ENCODE data around the gene MACROD2.

The MACROD2 gene

GRCh38 chr20:15937179-15937578, 1941.9 kb downstream of the MACROD2 start:
- Histone ChIP-seq H3K27me3 (no peaks in the 10 kb centered on the region), H3K9me3 (no peaks in the 10 kb centered on the region), H3K4me1 (ENCODE audit: control insufficient read depth in 1 of 2, insufficient read depth in 1 of 2, low read depth in 1 of 2, low read length in 1 of 2) (no peaks in the 10 kb centered on the region), H3K27ac (no peak overlapping the region), H3K36me3 (no peaks in the 10 kb centered on the region), H3K4me3 (ENCODE audit: low read depth in 1 of 2, low read length in 1 of 2) (no peak overlapping the region)
- TF ChIP-seq CTCF (IDR thresholded peaks at IDR 0.05) = no peak

DNA sequence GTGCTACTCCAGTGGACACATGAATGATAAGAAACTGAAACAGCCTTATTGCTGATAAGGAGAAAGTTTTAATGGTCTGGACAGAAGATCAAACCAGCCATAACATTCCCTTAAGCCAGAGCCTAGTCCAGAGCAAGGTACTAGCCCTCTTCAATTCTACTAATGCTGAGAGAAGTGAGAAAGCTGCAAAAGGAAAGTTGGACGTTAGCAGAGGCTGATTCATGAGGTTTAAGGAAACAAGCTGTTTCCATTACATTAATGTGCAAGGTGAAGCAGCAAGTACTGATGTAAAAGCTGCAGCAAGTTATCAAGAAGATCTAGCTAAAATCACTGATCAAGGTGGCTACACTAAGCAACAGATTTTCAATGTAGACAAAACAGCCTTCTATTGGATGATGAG, 1943.5 kb downstream of the MACROD2 start:
- Histone ChIP-seq H3K9me3 (no peaks in the 10 kb centered on the region), H3K27ac (no peak overlapping the region)
- no peak for TF ChIP-seq CTCF (IDR thresholded peaks at IDR 0.05)

DNA sequence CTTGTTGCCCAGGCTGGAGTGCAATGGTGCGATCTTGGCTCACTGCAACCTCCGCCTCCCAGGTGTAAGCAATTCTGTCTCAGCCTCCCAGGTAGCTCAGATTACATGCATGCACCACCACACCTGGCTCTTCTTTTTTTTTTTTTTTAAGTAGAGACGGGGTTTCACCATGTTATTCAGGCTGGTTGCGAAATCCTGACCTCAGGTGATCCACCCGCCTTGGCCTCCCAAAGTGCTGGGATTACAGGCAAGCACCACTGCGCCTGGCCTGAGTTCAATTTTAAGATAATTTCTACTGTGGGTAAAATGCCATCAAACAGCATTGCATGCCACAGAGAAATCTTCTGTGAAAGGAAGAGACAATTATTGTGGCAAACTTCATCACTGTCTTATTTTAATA, 1944.8 kb downstream of the MACROD2 start:
- no peaks in the 10 kb centered on the region for H3K36me3 ChIP-seq
- no peak overlapping the region for H3K4me3 ChIP-seq (ENCODE audit: low read depth in 1 of 2, low read length in 1 of 2)
- TF ChIP-seq CTCF (IDR thresholded peaks at IDR 0.05) = no peak
- H3K27me3 ChIP-seq = no peaks in the 10 kb centered on the region
- no peaks in the 10 kb centered on the region for H3K9me3 ChIP-seq
- H3K27ac ChIP-seq = no peak overlapping the region
- no peaks in the 10 kb centered on the region for H3K4me1 ChIP-seq (ENCODE audit: control insufficient read depth in 1 of 2, insufficient read depth in 1 of 2, low read depth in 1 of 2, low read length in 1 of 2)

More for the DNA sequence above, 1943.5 kb downstream of the MACROD2 start:
- no peak overlapping the region for H3K4me3 ChIP-seq (ENCODE audit: low read depth in 1 of 2, low read length in 1 of 2)
- no peaks in the 10 kb centered on the region for H3K36me3 ChIP-seq
- H3K4me1 ChIP-seq (ENCODE audit: control insufficient read depth in 1 of 2, insufficient read depth in 1 of 2, low read depth in 1 of 2, low read length in 1 of 2) = no peaks in the 10 kb centered on the region
- no peaks in the 10 kb centered on the region for H3K27me3 ChIP-seq

DNA sequence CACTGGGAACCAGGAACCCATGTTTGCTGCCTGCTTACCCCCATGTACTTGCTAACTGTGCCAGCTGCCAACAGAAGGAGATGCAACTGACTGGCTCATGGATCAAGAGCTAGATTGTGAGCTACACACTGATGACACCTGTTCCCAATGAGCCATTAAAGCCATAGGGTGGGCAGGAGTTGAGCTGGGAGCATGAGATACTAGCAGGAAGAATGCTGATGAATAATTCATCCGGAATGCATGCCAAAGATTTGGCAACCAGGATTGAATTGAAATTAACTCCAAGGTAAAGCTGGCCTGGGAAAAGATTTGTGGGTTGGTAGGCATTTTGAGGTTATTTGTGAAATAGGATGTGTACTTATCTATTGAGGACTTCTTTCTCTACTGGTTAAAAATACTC, 1946.8 kb downstream of the MACROD2 start:
- Histone ChIP-seq H3K27ac (no peak overlapping the region), H3K36me3 (no peaks in the 10 kb centered on the region), H3K27me3 (no peaks in the 10 kb centered on the region), H3K9me3 (no peaks in the 10 kb centered on the region), H3K4me1 (ENCODE audit: control insufficient read depth in 1 of 2, insufficient read depth in 1 of 2, low read depth in 1 of 2, low read length in 1 of 2) (no peaks in the 10 kb centered on the region), H3K4me3 (ENCODE audit: low read depth in 1 of 2, low read length in 1 of 2) (no peak overlapping the region)
- TF ChIP-seq CTCF (IDR thresholded peaks at IDR 0.05) = no peak

DNA sequence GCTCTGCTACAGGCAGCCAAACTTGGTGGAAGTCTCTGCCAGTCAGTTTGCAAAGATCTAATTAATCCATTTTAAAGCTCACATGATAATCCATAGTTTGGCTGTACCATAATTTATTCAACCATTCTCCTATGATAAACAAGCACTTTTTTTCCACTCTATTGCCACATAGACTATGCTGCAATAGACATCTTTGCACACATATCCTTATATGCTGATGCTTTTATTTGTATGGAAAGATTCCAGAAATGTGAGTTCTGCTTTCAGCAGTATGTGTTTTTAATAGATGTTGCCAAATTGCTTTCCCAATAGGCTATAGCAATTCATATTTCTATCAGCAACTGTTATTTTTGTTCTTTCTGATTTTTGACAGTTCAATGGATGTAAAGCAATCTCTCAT, 1950.0 kb downstream of the MACROD2 start:
- H3K9me3 ChIP-seq = no peaks in the 10 kb centered on the region
- H3K27me3 ChIP-seq = no peaks in the 10 kb centered on the region
- no peak overlapping the region for H3K27ac ChIP-seq
- no peak for TF ChIP-seq CTCF (IDR thresholded peaks at IDR 0.05)
- no peaks in the 10 kb centered on the region for H3K36me3 ChIP-seq
- H3K4me3 ChIP-seq (ENCODE audit: low read depth in 1 of 2, low read length in 1 of 2) = no peak overlapping the region
- H3K4me1 ChIP-seq (ENCODE audit: control insufficient read depth in 1 of 2, insufficient read depth in 1 of 2, low read depth in 1 of 2, low read length in 1 of 2) = no peaks in the 10 kb centered on the region

DNA sequence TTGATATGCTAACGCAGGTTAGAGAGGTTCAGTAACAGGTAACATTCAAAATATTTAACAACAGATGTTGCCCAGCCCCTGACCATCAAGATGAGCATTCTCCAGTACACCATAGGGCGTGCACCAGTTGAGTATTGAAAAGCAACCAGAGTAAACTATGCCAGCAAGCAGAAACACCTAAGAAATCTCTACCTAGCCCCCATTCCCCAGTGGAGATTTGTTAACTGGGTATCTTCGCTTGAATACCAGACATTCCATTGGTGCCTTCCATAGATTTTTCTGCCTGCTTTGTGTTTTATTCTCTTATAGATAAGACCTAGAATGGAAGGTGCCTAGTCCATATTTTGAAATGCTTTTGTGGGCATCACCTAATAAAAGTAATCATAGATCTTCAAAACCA, 1954.1 kb downstream of the MACROD2 start:
- no peak for TF ChIP-seq CTCF (IDR thresholded peaks at IDR 0.05)
- Histone ChIP-seq H3K36me3 (no peaks in the 10 kb centered on the region), H3K4me1 (ENCODE audit: control insufficient read depth in 1 of 2, insufficient read depth in 1 of 2, low read depth in 1 of 2, low read length in 1 of 2) (no peaks in the 10 kb centered on the region), H3K4me3 (ENCODE audit: low read depth in 1 of 2, low read length in 1 of 2) (no peak overlapping the region), H3K27ac (no peak overlapping the region), H3K9me3 (no peaks in the 10 kb centered on the region), H3K27me3 (no peaks in the 10 kb centered on the region)
